A673 (cell line): ENCODE measurements around the gene PMIS2. TPM values are rescaled to one million over a fixed set of nuclear protein-coding genes. Genes with fewer than 3 reads are reported as not detected.

Experiments used
- BruUV-seq: library from RNA; stranded (reverse); fragments of 400-500 nt; replicated peaks from 2 replicates; lab custom pipeline; 2021; lab: Mats Ljungman, UMichigan
- CTCF ChIA-PET: fragments of 300-600 bp; sonication (Branson Sonifier 250); formaldehyde crosslinking; loops from one replicate; lab custom pipeline; 2022; ENCODE audit warnings: antibody characterized with exemption; lab: Charles Lee
- POLR2A ChIA-PET: fragments of 300-600 bp; sonication (Branson Sonifier 250); formaldehyde crosslinking; loops from one replicate; lab custom pipeline; 2022; ENCODE audit warnings: antibody characterized with exemption; ENCODE audit not compliant: low non-redundant PET; lab: Charles Lee
- DNase-seq: peaks from one replicate; pipeline ENCODE4 v3.0.0-alpha.2; 2015; ENCODE audit warnings: low spot score
- H3K27ac ChIP-seq: fragments of 200-600 bp; sonication (generic); 2 replicates; pipeline ENCODE4 v1.5.1; 2016; ENCODE audit warnings: mixed run types, low read depth, mild to moderate bottlenecking, mixed read lengths, antibody characterized with exemption, low read length; ENCODE audit not compliant: poor library complexity, severe bottlenecking
- H3K27me3 ChIP-seq: fragments of 200-600 bp; sonication (generic); replicated peaks from 2 replicates; pipeline ENCODE4 v1.6.1; 2017; ENCODE audit warnings: mixed run types, low read depth, mild to moderate bottlenecking, mixed read lengths, antibody characterized with exemption, low read length; ENCODE audit not compliant: insufficient read depth, poor library complexity
- H3K36me3 ChIP-seq: fragments of 200-600 bp; sonication (generic); 2 replicates; pipeline ENCODE4 v1.6.1; 2016; ENCODE audit warnings: mixed run types, mild to moderate bottlenecking, mixed read lengths, antibody characterized with exemption, low read length; ENCODE audit not compliant: insufficient read depth, poor library complexity, severe bottlenecking
- H3K4me1 ChIP-seq: fragments of 200-600 bp; sonication (generic); 2 replicates; pipeline ENCODE4 v1.6.1; 2017; ENCODE audit warnings: mixed run types, mild to moderate bottlenecking, mixed read lengths, antibody characterized with exemption, low read length; ENCODE audit not compliant: insufficient read depth, poor library complexity, severe bottlenecking
- H3K4me3 ChIP-seq: fragments of 200-600 bp; sonication (generic); 2 replicates; pipeline ENCODE4 v1.5.1; 2016; ENCODE audit warnings: low read depth, mixed run types, mild to moderate bottlenecking, mixed read lengths, low read length; ENCODE audit not compliant: poor library complexity, severe bottlenecking
- H3K9me3 ChIP-seq: fragments of 200-600 bp; sonication (generic); 2 replicates; pipeline ENCODE4 v1.6.1; 2016; ENCODE audit warnings: mixed run types, low read depth, mild to moderate bottlenecking, mixed read lengths, antibody characterized with exemption, low read length; ENCODE audit not compliant: poor library complexity, severe bottlenecking
- EZH2 ChIP-seq: fragments of 200-600 bp; sonication (generic); IDR thresholded peaks from 2 replicates; pipeline ENCODE4 v1.6.1; 2017; ENCODE audit warnings: borderline replicate concordance, low read depth, mild to moderate bottlenecking, mixed read lengths, antibody characterized with exemption, low read length; ENCODE audit not compliant: poor library complexity, severe bottlenecking
- intact Hi-C: fragments of 100-400 bp; cut with micrococcal nuclease; formaldehyde crosslinking; loops from one replicate; pipeline ENCODE4 v1.10.0; 2022; ENCODE audit not compliant: unreplicated experiment
- total RNA-seq: library from RNA; stranded (reverse); gene quantifications from 2 replicates; pipeline ENCODE4 v1.2.3, GENCODE V29; 2021
- TF ChIP-seq, protein P1 (sequence below): fragments of 300-800, 200-600 bp; sonication (generic); conservative IDR thresholded peaks from 2 replicates; pipeline ENCODE4 v1.5.1; 2017; ENCODE audit warnings: low read depth, mild to moderate bottlenecking, antibody characterized with exemption, low read length, moderate library complexity, mixed read lengths

Gene PMIS2
- total RNA-seq, 1 experiment from 2014 or later, result not detected

DNA sequence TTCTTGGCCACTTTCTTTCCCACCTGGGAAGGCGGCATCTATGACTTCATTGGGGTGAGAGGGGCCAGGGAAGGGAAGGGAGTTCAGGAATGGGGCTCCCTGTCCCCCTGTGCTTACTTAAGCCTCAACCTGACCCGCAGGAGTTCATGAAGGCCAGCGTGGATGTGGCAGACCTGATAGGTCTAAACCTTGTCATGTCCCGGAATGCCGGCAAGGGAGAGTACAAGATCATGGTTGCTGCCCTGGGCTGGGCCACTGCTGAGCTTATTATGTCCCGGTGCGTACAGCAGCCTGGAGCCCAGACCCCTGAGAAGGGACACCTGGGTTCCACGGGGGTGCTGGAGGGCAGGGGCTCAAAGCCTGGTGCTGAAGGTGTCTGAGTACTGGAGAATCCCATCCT, 39.4 kb upstream of the PMIS2 start:
- no peak for DNase-seq
- POLR2A ChIA-PET, result no interaction called here
- Histone ChIP-seq H3K36me3 (no peaks in the 10 kb centered on the region), H3K4me3 (peak overlapping the region; percentile 93), H3K4me1 (peaks cover 11% of the 10 kb centered on the region), H3K27me3 (no peaks in the 10 kb centered on the region), H3K27ac (no peak overlapping the region), H3K9me3 (no peaks in the 10 kb centered on the region)
- TF ChIP-seq, protein P1, sequence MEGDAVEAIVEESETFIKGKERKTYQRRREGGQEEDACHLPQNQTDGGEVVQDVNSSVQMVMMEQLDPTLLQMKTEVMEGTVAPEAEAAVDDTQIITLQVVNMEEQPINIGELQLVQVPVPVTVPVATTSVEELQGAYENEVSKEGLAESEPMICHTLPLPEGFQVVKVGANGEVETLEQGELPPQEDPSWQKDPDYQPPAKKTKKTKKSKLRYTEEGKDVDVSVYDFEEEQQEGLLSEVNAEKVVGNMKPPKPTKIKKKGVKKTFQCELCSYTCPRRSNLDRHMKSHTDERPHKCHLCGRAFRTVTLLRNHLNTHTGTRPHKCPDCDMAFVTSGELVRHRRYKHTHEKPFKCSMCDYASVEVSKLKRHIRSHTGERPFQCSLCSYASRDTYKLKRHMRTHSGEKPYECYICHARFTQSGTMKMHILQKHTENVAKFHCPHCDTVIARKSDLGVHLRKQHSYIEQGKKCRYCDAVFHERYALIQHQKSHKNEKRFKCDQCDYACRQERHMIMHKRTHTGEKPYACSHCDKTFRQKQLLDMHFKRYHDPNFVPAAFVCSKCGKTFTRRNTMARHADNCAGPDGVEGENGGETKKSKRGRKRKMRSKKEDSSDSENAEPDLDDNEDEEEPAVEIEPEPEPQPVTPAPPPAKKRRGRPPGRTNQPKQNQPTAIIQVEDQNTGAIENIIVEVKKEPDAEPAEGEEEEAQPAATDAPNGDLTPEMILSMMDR, result no peak
- TF ChIP-seq EZH2, result no peak
- CTCF ChIA-PET, result no interaction called here
- BruUV-seq, result TSS peak; percentile 68
- intact Hi-C loops, result no loop called here

DNA sequence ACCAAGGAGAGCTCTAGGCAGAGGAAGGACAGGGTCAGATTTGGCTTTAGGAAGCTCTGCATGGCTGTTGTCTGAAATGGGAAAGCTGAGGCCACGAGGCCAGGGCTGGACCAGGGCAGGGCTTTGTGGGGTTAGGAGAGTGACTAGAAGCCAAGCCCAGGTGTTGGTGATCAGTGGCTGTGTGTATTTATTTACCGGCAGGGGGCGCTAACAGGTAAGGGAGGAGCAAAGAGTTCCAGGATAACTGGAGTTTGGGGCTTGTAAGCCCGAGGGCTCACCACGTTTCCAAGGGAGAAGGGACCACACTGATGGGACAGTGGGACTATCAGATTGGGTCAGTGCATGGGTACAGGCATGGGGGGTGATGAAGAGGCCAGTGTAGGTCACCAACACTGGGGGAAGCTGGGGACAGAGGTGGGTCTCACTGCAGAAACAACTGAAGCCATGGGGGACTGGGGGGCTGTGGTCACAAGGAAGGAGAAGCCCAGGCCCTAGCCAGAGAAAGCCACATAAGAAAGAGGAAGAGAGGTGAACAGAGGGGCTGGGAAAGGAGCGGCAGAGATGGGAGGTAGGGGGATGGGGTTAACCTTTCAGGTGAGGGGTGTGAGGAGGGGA, 36.7 kb upstream of the PMIS2 start:
- BruUV-seq, result no TSS peak
- intact Hi-C loops, result loop anchor here (2.0 kb wide), 1 partner anchor 168 kb away; no protein-coding TSS in a partner anchor
- POLR2A ChIA-PET, result interaction anchor here (0.6 kb wide), 1 partner anchor 93 kb away, joined by 3 read pairs; no protein-coding TSS in a partner anchor

DNA sequence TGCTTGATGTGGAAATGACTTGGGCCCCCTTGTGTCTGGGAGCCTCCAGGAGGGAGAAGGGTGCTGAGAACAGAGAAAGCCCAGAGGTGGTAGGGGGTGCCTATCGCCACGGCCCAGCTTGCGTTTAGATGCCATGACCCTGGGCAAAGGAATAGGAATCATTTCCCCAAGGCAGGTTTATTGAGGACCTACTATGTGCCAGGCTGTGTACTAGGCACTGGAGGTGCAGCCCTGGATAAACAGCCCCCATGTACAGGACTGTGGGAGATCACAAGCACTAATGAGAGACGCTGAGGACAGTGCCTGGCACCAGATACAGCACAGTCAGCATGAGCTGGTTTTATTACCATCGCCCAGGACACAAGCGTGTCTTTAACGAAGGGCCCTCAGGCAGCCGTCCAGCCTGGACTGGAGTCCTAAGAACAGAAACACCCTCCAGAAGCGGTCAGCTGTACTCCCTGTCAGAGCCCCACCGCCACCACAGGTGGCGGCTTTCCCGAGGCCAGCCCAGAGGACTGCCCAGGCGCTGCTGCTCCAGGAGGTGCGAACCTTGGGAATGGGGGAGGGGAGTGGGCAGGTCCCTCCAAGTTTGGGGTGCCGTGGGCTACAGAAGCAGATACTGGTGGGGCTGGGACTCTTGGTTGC, 36.0 kb upstream of the PMIS2 start:
- peaks cover 4% of the 10 kb centered on the region for H3K4me1 ChIP-seq
- ChIA-PET POLR2A (no interaction called here), CTCF (interaction anchor here (0.5 kb wide), 1 partner anchor 28 kb away, joined by 7 read pairs; no protein-coding TSS in a partner anchor)
- DNase-seq, result no peak
- TF ChIP-seq EZH2, result no peak
- TF ChIP-seq, protein P1, result no peak
- H3K27me3 ChIP-seq, result no peaks in the 10 kb centered on the region
- no peaks in the 10 kb centered on the region for H3K36me3 ChIP-seq
- no TSS peak for BruUV-seq
- H3K27ac ChIP-seq, result no peak overlapping the region
- H3K4me3 ChIP-seq, result no peak overlapping the region
- intact Hi-C loops, result loop anchor here (2.0 kb wide), 1 partner anchor 167 kb away; no protein-coding TSS in a partner anchor
- no peaks in the 10 kb centered on the region for H3K9me3 ChIP-seq

More for the DNA sequence above, 36.7 kb upstream of the PMIS2 start:
- H3K9me3 ChIP-seq, result no peaks in the 10 kb centered on the region
- TF ChIP-seq, protein P1, result peak; percentile 87
- TF ChIP-seq EZH2, result no peak
- peaks cover 10% of the 10 kb centered on the region for H3K4me1 ChIP-seq
- H3K36me3 ChIP-seq, result no peaks in the 10 kb centered on the region
- no peak overlapping the region for H3K27ac ChIP-seq
- peak; percentile 83 for DNase-seq
- CTCF ChIA-PET, result interaction anchor here (0.5 kb wide), 1 partner anchor 27 kb away, joined by 7 read pairs; no protein-coding TSS in a partner anchor
- H3K27me3 ChIP-seq, result no peaks in the 10 kb centered on the region
- H3K4me3 ChIP-seq, result no peak overlapping the region
